Stimulated activated CD8-positive, alpha-beta memory T cell treated with anti-CD3 and anti-CD28 coated beads, Interleukin-4, amount 100 ng/mL, for 48 hours (primary cell): Measurements from ENCODE around the gene ANTXRL.
"Not testable (repeated sequence)": the region's sequence is repeated elsewhere in the genome, so short reads cannot be mapped to it uniquely, and the experiment has no call there.

Experiments used
- DNase-seq: peaks from one replicate; pipeline ENCODE4 v3.0.0-alpha.2; 2020

ANTXRL gene

DNA sequence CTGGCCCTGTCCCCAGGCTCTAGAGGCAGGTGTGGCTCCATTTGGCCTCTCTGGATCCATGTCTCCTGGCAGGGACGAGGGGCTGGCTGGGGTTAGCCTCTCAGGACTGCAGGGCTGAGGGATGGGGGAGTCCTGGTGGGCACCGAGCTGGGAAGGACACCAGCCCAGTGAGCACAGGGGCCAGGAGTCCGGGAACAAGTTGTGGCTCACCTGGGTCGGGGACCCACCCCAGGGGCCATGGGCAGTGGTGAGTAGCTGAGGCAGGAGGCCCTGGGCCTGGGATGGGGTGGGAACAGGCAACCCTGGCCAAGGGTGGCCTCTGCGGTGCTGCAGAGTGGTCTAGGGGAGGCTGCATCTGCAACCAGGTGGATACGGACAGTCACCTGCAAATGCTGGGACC, 24.1 kb downstream of the ANTXRL start:
- DNase-seq: no peak

DNA sequence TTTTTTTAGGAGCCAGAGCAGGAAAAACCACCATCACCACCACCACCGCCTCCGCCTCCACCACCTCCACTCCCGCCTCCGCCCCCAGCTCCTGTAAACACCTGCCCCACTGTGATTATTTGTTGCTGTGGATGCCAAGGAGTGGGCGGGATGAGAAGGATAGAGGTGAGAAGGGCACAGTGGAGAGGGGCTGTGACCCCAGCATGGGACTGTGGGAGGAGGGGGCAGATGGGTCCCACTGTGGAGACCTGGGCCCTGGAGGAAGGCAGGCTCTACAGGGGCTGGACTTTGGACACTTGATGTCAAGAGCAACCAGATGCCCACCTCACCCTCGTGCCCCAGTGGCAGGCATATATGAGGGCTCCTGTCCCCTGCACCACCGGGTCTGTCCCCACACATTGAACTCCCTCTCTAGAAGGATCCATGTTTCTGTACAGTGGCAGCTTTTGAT, 24.7 kb downstream of the ANTXRL start:
- DNase-seq: no peak

DNA sequence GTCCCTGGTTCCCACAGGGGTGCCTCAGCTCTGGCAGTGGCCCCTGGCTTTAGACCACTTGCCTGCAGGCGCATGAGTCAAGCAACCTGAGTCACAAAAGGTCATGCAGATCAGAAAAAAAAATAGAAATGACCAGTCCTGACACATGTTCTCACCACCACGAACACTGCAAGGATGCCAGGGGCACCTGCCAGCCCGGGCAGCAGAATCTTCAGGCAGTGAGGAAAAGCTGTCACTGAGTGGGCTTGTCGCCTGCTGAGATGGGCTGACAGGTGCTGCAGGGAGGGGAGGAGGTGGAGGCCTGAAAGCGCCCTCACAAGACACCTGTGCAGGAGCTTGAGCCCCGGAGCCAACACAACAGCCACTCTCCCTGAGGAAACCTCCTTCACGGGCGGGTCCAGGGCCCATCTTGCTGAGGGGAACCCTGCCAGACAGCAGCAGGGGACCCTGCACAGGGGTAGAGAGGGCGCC, 25.2 kb downstream of the ANTXRL start:
- DNase-seq: not testable (repeated sequence)

GRCh38 chr10:46312953-46313352, 26.2 kb downstream of the ANTXRL start:
- DNase-seq: no peak

GRCh38 chr10:46314071-46314470, 27.3 kb downstream of the ANTXRL start:
- DNase-seq: no peak

- DNase-seq: not testable (repeated sequence)
Measured at GRCh38 chr10:46315071-46315860, 28.5 kb downstream of the ANTXRL start.

DNA sequence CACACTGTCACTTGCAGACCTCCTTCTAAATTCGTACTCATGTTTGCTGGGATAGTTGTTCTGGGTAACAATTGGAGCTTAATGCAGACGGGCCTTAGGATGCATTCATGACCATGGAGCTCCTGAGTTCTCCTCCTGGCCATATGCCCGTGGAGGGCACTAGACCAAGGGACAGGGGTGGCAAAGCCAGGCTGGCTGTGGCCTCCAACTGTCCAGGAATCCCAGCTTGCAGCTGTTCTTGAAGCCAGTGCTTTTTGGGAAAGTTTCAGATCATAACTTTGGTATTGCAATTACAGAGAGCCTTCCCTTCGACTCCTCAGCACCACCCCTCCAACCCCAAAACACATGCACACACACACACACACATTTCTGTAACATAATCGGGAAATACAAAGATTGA, 30.6 kb downstream of the ANTXRL start:
- no peak for DNase-seq

DNA sequence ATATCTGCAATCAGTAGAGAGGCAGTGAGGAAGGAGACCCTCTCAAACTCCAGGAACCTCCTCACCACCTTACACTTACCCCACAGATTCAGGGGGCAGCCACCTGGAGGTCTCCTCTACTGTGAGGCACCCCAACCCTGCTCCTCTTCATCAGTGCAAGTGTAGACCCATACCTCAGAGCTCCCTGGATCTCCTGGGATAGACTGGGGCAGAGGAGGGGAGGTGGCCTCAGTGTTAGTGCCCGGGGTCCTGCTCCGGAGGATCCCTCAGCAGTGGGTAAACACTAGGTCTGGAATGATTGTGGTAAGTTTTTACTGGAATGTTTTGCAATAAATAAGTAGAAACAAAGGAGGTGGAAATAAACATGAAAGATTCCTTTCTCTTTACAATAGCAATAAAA, 31.1 kb downstream of the ANTXRL start:
- no peak for DNase-seq

DNA sequence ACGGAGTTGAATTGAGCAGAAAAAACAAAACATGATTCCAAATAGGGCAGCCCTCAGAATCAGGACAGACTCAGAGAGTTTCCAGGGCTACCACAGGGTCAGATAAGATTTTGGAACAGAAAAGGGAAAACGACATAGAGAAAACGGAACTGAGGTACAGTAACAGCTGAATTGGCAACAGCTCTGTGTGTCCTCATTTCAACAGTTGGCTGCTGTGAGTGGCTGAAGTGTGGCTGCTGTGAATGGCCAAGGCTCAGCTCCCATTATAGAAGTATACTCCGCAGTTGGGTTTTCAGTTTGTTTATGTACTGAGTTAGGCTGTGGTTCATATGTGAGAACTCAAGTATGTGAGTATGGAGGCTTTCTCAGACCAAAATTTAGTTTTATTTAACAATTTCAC, 32.0 kb downstream of the ANTXRL start:
- no peak for DNase-seq

DNA sequence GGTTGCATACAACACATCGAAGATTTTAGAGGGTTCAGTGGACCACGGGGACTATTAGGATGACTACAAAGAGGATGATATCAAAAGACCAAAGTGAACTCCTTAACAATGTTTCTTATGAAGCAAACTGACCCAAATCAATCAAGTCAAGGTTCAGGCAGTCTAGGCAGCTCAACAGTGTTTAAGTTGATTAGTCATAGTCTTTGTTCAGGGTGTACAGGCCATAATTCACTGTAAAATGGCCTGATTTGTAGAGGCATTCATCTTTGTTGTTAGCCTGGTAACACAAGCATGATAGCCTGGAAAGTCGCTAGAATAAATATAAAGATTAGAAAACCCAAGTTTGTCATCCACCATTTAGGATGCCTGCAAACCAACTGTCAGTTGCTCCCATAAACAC, 32.6 kb downstream of the ANTXRL start:
- no peak for DNase-seq

DNA sequence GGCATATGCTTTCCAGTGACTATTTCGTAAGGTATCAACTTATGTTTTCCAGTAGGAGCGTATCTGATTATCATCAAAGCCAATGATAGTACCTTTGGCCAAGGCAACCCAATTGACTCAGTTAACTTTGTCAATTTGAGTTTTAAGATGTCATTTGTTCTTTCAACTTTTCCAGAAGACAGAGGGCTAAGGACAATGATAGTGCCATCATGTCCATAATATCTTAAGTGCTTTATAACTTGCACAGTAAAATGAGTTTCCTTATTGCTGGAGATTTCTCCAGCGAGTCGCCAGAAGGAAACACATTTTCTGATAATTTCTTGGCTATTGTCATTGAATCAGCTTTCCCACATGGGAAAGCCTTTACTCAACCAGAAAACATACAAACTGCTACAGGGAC, 35.0 kb downstream of the ANTXRL start:
- no peak for DNase-seq

DNA sequence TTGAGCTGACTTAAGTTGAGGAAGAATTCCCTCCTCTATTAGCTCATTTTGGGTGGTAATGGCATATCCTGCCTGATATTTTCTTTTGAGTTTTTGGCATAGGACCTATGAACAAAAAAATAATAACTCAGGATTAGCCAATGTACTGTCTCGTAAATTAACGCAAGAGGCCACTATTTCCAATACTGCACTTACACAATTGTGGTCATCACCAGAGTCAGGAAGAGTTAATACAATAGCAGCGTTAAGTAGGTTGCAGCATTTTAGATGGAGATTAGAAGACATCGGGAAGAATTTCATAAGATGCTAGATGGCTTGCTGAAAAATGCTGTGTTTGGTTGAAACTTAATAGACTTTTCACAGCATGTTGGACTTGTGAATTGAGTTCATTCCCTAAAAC, 36.4 kb downstream of the ANTXRL start:
- no peak for DNase-seq

GRCh38 chr10:46325021-46325420, 38.2 kb downstream of the ANTXRL start:
- no peak for DNase-seq

- DNase-seq: no peak
Measured at GRCh38 chr10:46326066-46326465, 39.3 kb downstream of the ANTXRL start.

GRCh38 chr10:46326971-46327370, 40.2 kb downstream of the ANTXRL start:
- DNase-seq: no peak

GRCh38 chr10:46327685-46328084, 40.9 kb downstream of the ANTXRL start:
- no peak for DNase-seq

DNA sequence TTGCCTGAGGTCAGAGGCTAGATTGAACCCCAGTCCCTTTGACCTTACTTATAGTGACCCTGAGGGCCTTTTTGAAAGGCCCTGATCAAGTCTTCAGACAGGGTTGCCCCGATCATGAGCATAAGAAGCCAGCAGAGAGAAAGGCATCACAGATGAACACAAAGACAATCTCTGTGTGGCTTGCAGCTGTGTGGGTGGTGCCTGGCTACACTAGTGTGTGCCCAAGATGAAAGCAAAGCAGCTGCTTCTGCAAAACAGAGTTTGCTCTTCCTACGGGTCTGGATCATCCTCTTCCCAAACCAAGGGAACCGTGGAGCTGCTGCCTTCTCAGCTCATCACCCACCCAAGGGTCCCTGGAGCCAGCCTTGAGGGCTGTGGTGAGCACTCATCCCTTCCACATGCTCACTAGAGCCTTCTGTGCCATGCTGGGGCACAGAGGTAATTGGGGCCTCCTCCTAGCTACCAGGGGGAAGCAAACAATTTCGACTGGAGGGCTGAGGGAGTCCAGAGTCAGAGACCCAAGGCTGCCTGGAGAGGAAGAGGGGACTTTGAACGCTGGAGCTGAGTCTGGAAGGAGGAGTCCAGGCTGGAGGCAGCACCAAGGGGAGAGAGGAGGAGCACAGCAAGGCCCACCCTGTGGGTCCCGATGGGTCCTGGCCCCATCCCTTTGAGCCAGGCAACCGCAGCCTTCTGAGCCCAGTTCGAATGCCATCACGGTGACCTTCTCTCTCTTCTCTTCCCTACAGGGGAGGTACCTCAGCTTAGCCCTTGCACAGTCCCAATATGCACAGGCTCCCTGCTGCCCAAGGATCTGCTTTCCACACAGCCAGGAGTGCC, 42.3 kb downstream of the ANTXRL start:
- DNase-seq: no peak

GRCh38 chr10:46329690-46330016, 42.9 kb downstream of the ANTXRL start:
- DNase-seq: no peak

DNA sequence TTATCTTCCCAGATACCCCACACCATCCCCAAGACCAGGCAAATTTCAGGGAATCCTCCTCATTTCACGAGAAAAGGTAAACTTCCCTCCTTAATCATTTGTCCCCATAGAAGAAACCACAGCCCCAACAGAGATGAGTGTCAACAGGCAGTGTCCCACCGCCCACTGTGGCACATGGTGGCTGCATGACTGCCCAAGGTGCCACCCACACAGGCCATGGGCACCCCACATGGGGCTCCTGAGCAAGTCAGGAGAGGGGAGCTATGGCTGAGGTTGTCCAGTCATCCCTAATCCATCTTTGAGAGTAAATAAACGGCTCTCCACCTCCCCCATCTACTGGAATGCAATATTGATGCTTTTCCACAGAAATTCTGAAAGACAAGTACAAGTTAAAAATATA, 44.1 kb downstream of the ANTXRL start:
- no peak for DNase-seq

DNA sequence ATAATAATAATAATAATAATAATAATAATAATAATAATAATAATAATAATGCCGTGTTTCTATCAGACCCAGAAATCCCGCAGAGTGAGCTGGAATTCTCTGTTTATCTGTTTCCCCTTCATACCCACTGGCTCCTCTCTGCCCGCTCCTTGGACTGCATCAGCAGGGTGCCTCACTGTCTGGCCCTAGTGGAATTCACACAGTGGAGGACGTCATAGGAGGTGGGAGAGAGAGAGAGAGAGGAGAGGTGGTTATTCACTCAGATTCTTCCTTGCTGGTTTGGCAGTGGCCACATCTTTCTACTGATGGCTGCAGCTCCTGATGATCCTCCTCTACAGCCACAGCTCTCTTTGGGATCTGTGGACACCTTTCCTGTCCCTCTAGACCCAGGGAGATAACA, 78.7 kb downstream of the ANTXRL start:
- DNase-seq: not testable (repeated sequence)

DNA sequence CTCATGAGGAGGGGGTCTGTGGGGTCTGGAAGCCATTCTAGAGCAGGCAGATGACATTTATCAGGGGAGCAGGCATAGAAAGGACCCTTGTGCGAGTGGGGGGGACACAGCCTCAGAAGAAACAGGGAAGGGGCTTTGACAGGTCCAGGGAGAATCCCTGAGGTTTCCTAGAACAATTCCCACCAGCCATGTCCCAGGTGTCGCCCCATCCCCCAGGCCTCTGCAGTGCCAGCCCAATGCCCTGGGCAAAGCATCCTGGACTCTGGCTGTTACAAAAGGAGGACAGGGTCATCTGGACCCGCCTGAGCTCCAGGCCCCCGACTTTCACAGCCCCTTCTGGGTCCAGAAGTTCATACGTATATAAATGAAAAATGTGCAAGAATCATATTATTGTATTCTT, 80.4 kb downstream of the ANTXRL start:
- not testable (repeated sequence) for DNase-seq

DNA sequence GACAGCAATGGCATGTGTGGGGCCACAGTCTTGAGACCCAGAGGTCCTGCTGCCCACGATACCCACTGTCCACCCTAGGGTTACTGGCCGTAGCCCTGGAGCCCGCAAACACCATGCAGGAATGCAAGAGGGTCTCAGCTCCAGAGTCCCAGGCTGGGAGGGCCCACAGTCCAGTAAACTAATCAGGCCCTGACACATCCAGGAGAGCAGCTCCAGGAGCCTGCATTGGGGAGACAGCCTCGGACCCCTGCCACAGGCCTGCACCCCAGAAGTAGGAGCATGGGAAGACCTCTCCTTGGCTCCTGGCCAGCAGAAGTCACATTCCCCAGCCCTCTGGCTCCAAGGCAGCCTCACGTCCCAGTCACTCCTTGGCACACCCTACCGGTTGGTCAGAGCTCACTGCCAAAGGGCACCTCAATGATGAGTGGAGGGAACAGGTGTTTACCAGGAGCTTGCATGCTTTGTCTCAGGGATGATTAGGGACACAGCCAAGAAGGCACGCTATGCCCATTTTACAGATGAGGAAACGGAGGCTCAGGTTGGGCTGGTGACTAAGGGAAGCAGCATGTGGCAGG, 81.0 kb downstream of the ANTXRL start:
- DNase-seq: not testable (repeated sequence)

- DNase-seq: not testable (repeated sequence)
Measured at GRCh38 chr10:46368956-46369355, 82.2 kb downstream of the ANTXRL start.

GRCh38 chr10:46374410-46374809, 87.6 kb downstream of the ANTXRL start:
- not testable (repeated sequence) for DNase-seq
